ENCODE results near the gene MYH15.

The MYH15 gene

DNA sequence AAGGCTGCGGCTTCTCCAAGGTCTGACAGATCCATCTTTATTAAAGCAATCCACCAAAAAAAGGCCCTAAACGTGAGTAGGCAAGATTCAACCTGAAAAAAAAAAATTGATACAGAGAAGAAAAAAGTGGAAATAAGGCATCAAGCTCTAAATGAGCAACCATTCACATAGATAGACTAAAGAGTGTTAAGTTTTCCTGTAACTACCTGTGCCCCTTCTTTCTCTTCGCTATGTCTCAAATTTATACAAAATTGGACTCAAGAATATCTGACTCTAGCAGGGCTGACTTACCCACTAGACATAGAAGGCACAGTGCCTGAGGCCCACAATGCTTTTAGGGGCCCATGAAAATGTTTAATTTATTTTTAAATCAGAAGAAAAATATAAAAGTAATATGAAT, at the start of gene MYH15:
Gene MYH15 (minus strand): TSS at position 101 of the 400 bp plus-strand sequence. CDS start 66 bp downstream, at position 35.
- in situ Hi-C loops (cut with MboI; ENCODE audit: low sequenced_read_pairs): no loop called here

DNA sequence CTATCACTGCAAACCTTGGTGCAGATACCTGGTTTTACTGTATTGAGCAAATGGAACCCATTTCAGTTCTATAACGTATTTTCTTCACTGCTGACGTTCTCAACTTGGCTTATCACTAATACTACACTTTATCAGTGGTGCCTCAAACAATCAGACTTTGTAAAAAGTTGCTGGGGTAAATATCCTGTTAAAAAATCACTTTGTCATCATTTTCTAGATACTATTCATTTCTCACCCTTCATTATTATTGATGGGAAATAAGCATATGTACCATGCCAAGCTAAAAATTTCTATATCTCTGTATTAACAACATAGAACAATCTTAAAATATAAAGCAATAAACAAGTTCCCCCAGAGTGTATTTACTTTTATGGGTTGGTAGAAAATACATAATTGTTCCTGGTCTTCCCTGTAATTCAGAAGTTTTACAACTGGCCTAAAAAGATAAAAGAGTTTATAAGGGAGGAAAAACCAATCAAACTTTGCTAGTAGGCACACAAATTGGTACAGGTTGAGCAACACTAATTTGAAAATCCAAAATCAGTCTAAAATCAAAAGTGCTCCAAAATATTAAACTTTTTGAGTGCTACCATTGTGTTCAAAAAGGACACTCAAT, 45.7 kb upstream of the MYH15 start:
- in situ Hi-C loops (cut with MboI; ENCODE audit: low sequenced_read_pairs): no loop called here

DNA sequence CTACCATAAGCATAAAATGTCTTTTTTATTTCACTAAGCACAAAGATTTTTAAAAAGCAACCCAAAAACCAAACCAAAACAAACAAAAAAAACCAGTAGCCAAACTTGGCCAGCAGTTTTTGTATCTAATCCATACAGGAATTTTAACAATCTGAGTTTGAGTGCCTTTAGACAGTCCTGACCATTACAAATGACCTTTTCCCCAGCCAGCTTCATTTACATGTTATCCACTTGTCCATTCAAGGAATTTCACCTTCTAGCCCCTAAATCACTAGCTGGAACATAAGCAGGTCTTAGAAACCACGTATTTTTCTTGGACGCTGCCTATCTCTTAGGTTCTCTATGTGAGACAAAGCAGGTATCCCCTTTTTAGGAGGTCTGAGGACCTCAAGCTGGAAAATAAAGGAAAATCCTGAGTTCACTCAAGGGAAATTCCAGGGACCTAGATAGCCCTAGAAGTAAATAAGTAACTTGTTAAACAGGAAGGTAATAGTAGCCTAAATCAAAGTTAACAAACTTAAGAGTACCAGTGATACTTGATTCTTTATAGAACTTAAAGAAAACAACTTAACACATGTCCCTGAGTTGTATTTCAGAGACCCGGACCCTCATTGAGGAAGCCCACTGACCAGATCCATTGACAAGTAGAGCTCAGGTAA, 44.6 kb upstream of the MYH15 start:
- in situ Hi-C loops (cut with MboI; ENCODE audit: low sequenced_read_pairs): no loop called here

DNA sequence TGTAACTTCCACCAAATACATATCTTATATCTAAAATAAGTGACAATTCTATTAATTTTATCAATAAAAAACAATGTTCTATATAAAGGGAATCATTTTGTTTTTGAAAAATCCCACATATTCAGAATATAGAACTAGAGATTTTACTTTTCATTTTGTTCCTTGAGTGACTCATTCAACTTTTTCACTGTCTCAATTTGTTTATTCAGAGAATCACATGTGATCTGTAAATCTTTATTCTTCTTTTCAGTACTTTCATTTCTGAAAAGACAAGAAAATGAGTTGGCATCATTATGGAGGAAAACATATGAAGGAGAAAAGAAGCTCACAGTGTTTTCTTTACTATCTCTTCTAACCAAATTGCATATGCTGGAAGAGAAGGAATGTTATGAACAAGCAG, 43.8 kb upstream of the MYH15 start:
- in situ Hi-C loops (cut with MboI; ENCODE audit: low sequenced_read_pairs): no loop called here

DNA sequence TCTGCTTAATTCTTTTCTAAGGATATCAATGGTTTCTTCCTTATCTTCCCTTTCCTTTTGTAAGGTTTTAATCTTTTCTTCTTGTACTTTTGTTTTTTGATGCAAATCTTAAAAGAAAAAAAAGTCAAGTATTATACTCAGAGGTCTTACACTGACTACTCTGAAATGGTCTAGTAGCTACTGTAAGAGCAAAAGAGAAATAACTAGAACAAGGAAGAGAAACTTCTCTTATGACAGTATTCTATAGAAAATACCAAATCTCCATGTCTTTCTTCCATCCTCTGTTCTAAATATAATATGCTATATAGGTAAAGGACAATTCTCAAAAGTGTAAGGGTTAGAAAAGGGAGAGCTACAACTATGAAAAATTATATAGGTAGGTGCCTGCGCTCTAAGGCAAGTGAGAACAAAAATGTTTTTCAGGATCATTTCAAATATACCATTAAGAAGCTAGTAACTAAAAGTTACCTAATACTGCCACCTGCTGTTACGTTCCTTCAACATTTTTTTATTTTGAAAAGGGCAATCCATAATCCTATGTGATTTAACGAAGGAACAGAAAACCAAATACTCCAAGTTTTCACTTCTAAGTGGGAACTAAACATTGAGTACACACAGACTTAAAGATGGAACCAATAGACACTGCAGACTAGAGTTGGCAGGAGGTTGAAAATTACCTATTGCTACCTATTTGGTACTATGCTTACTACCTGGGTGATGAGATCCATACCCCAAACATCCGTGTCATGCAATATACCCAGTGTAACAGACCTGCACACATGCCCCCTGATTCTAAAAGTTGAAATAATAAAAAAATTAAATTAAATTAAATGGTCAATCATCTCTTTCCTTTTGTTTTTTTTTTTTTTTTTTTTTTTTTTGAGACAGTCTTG, 42.1 kb upstream of the MYH15 start:
- in situ Hi-C loops (cut with MboI; ENCODE audit: low sequenced_read_pairs): no loop called here

DNA sequence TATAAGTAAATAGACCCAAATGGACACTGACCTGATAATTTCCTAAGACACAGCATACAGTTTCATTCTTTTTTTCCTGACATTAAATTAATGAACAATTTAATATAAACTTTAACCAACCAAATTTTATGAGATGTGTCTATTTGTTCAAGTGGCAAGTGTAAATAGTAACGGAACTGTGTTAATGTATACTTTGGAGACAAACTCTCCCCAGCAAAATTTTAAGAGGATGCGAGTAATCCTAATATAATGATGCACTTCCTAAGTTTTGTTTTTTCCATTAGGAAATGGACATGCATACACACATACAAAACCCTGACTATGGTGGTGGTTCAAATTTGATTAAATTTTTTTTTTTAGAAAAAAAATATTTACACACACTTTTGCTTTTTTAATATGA, 38.5 kb upstream of the MYH15 start:
- in situ Hi-C loops (cut with MboI; ENCODE audit: low sequenced_read_pairs): no loop called here

GRCh38 chr3:108548304-108548703, 37.9 kb upstream of the MYH15 start:
- in situ Hi-C loops (cut with MboI; ENCODE audit: low sequenced_read_pairs): no loop called here

GRCh38 chr3:108546692-108547091, 36.3 kb upstream of the MYH15 start:
- in situ Hi-C loops (cut with MboI; ENCODE audit: low sequenced_read_pairs): no loop called here

- in situ Hi-C loops (cut with MboI; ENCODE audit: low sequenced_read_pairs): no loop called here
These were observed 35.9 kb upstream of the MYH15 start for GRCh38 chr3:108546247-108546646.

- in situ Hi-C loops (cut with MboI; ENCODE audit: low sequenced_read_pairs): no loop called here
These were observed 27.7 kb upstream of the MYH15 start for GRCh38 chr3:108538083-108538482.

GRCh38 chr3:108528459-108529252, 18.3 kb upstream of the MYH15 start:
- in situ Hi-C loops (cut with MboI; ENCODE audit: low sequenced_read_pairs): no loop called here

DNA sequence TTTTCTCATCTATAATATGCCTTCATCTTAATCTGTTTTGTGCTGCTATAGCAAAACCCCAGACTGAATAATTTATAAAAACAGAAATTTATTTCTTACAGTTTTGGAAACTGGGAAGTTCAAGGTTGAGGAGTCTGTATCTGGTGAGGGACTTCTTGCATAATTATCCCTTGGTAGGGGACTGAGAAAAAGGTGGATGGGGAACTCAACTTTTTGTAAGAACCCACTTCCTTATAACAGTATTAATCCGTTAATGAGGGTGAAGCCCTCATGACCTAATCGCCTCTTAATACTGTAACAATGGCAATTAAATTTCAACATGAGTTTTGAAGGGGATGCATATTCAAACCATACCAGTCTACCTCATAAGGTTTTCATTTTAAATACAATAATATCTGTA, 17.4 kb upstream of the MYH15 start:
- in situ Hi-C loops (cut with MboI; ENCODE audit: low sequenced_read_pairs): no loop called here

GRCh38 chr3:108527109-108527508, 16.7 kb upstream of the MYH15 start:
- in situ Hi-C loops (cut with MboI; ENCODE audit: low sequenced_read_pairs): no loop called here

DNA sequence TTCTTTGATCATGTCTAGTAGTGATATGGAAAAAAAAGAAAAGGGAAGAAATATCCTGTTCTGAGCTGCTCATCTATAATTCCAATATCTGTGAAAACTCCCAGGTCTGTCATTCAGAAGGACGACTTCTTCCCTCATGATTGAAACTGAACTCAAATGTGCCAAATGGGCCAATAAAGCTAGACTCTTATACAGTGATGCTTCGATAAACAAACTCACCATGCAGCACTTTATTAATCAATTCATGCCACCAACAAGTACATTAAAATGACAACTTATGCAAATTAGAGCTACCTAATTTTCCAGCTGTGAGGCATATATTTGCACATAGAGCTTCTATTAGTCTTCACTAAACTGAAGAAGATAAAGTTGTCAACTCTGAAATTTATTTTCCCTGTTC, 15.6 kb upstream of the MYH15 start:
- in situ Hi-C loops (cut with MboI; ENCODE audit: low sequenced_read_pairs): no loop called here

DNA sequence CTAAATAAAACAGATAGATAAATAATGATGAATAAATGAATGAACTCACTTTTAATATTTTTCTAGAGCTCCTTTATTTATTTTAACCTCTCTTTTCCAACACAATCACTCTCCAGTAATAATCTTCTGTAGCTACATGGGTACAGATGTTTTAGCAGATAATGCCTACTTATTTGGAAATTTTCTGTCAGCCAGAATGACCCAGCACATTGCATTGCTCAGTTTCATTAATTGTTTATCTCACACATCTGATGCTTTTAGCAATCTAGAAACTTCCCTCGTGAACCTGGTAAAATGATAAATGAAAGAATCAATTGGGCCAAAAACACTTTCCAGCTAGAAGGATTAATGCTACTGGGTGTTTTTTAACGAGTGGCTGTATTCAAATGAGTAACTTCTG, 14.9 kb upstream of the MYH15 start:
- in situ Hi-C loops (cut with MboI; ENCODE audit: low sequenced_read_pairs): no loop called here

DNA sequence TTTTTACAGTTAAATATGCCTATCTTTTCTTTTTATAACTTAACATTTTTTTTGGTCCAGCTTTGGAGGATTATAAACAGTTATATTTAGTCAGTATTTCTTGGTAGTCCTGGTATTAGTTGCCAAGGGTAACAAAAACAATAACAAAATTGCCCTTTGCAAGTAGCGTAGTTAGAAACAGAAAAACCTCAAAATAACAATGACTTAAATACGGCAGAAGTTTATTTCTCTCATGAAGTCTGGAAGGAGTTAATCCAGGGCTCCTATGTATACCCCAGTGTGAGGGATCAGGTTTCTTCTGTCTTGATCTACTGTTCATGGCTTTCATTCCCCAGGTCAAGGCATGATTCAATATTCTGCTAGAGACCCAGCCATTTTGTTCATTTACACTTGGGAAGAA, 14.1 kb upstream of the MYH15 start:
- in situ Hi-C loops (cut with MboI; ENCODE audit: low sequenced_read_pairs): no loop called here

GRCh38 chr3:108518895-108519294, 8.5 kb upstream of the MYH15 start:
- in situ Hi-C loops (cut with MboI; ENCODE audit: low sequenced_read_pairs): no loop called here

- in situ Hi-C loops (cut with MboI; ENCODE audit: low sequenced_read_pairs): no loop called here
These were observed 6.5 kb upstream of the MYH15 start for GRCh38 chr3:108516881-108517280.

DNA sequence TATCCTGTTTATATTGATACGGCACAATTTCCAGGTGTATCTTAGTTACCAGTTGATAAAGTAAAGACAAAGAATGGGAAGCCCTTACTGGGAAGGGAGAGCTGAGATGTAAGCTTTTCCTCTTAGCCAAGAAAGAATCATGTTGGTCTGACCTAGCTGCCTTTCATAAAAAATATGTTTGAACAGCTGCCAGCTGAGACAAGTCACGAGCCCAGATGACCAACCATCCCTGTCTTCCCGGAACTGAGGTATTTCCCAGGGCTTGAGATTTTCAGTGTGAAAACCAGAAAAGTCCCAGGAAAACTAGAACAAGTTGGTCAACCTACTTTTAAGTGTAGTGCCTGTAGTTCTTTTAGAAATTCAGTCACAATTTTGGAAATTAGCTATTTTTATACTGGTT, 3.6 kb upstream of the MYH15 start:
- in situ Hi-C loops (cut with MboI; ENCODE audit: low sequenced_read_pairs): no loop called here

DNA sequence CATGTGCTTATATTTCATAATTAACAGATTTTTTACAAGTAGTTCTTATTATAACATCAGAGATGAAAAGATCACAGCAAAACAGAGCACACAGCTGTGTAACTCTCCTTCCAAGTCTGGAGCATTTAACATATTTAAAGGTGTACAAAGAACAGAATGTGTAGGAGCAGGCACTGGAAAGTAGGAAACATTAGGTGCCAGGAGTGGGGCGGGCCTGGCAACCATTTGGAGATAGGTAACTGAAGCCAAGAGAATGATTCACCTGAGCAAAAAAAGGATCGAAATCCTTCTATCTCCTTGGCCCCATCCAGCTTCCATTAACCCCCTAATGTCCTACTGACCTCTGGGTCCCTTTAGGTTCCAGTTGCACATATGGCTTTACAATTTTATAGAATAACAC, 2.3 kb upstream of the MYH15 start:
- in situ Hi-C loops (cut with MboI; ENCODE audit: low sequenced_read_pairs): no loop called here

DNA sequence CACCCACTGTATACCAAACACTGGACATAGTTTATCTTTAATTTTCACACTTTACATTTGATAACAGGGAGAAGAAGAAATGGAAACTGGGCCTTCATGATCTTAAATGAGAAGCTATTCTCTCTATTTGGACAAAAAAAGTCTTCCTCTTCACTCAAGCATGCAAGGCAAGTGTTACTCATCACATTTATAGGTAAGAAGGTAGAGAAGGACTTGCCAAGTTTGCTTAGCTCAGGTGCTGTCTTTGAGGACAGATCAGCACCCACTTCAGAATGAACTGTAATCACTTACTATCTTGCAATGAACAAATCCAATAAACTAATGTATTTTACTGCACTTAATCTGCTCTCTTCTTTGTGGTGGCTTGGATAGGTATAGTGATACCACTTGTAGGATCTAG, 1.1 kb upstream of the MYH15 start:
- in situ Hi-C loops (cut with MboI; ENCODE audit: low sequenced_read_pairs): no loop called here
